ENCODE results near the gene TLCD4. TPM values are rescaled to one million over a fixed set of nuclear protein-coding genes. Genes with fewer than 3 reads are reported as not detected.

TLCD4 gene
- total and polyA plus RNA-seq, 2 of the 13 experiments (the other 11 are each of a cell fraction or from before 2014, with no cell fraction given): 4.7 to 14.5 TPM

DNA sequence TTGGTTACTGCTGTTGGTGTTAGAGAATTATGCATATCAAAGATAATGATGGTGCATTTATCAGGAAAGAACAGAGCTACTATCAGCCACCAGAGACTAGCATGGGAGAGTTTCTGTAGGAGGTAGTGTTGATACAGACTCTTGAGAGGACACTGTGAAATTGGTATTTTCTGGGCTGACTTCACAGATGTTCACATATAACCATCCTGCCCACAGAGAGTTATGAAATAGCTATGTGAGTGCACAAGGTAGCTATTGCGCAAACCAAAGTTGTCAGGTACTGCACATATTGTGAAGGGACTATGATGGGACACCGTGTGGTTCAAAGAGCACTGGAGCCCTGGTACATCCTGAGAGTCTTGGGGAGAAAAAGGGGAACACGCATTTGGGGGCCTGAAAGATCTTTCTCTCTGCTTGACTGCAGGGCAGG, 1.4 kb upstream of the TLCD4 start (continued):
- TF ChIP-seq ZNF550 (CRISPR knock-in tag; IDR thresholded peaks at IDR 0.05; ENCODE audit: borderline replicate concordance): no peak
- no peak for TF ChIP-seq ZNF703 (CRISPR knock-in tag; IDR thresholded peaks at IDR 0.05; ENCODE audit: borderline replicate concordance)
- TF ChIP-seq ZNF124 (CRISPR knock-in tag; IDR thresholded peaks at IDR 0.05): 0 out of 2 replicates have a peak, but pooled peaks have one; percentile 33
- no peak for TF ChIP-seq ZNF468 (CRISPR knock-in tag; IDR thresholded peaks at IDR 0.05)
- TF ChIP-seq ZNF792 (CRISPR knock-in tag; IDR thresholded peaks at IDR 0.05): no peak
- TF ChIP-seq, protein P1, sequence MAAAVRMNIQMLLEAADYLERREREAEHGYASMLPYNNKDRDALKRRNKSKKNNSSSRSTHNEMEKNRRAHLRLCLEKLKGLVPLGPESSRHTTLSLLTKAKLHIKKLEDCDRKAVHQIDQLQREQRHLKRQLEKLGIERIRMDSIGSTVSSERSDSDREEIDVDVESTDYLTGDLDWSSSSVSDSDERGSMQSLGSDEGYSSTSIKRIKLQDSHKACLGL (CRISPR knock-in tag; IDR thresholded peaks at IDR 0.05): no peak
- TF ChIP-seq LCORL (IDR thresholded peaks at IDR 0.05): no peak
- TF ChIP-seq LCORL (CRISPR knock-in tag; IDR thresholded peaks at IDR 0.05): peak; percentile 79
- TF ChIP-seq, protein P2, sequence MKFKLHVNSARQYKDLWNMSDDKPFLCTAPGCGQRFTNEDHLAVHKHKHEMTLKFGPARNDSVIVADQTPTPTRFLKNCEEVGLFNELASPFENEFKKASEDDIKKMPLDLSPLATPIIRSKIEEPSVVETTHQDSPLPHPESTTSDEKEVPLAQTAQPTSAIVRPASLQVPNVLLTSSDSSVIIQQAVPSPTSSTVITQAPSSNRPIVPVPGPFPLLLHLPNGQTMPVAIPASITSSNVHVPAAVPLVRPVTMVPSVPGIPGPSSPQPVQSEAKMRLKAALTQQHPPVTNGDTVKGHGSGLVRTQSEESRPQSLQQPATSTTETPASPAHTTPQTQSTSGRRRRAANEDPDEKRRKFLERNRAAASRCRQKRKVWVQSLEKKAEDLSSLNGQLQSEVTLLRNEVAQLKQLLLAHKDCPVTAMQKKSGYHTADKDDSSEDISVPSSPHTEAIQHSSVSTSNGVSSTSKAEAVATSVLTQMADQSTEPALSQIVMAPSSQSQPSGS (CRISPR knock-in tag; IDR thresholded peaks at IDR 0.05): peak; percentile 60; the same call in 1 of the 2 replicates
- TF ChIP-seq U2AF2 (IDR thresholded peaks at IDR 0.05; ENCODE audit: low read depth, low read length): no peak
- TF ChIP-seq, protein P3, sequence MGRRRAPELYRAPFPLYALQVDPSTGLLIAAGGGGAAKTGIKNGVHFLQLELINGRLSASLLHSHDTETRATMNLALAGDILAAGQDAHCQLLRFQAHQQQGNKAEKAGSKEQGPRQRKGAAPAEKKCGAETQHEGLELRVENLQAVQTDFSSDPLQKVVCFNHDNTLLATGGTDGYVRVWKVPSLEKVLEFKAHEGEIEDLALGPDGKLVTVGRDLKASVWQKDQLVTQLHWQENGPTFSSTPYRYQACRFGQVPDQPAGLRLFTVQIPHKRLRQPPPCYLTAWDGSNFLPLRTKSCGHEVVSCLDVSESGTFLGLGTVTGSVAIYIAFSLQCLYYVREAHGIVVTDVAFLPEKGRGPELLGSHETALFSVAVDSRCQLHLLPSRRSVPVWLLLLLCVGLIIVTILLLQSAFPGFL (CRISPR knock-in tag; IDR thresholded peaks at IDR 0.05): no peak
- TF ChIP-seq, protein P4, sequence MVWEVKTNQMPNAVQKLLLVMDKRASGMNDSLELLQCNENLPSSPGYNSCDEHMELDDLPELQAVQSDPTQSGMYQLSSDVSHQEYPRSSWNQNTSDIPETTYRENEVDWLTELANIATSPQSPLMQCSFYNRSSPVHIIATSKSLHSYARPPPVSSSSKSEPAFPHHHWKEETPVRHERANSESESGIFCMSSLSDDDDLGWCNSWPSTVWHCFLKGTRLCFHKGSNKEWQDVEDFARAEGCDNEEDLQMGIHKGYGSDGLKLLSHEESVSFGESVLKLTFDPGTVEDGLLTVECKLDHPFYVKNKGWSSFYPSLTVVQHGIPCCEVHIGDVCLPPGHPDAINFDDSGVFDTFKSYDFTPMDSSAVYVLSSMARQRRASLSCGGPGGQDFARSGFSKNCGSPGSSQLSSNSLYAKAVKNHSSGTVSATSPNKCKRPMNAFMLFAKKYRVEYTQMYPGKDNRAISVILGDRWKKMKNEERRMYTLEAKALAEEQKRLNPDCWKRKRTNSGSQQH (CRISPR knock-in tag; IDR thresholded peaks at IDR 0.05; ENCODE audit: low read depth): peak; percentile 68; the same call in 1 of the 2 replicates
- TF ChIP-seq, protein P5, sequence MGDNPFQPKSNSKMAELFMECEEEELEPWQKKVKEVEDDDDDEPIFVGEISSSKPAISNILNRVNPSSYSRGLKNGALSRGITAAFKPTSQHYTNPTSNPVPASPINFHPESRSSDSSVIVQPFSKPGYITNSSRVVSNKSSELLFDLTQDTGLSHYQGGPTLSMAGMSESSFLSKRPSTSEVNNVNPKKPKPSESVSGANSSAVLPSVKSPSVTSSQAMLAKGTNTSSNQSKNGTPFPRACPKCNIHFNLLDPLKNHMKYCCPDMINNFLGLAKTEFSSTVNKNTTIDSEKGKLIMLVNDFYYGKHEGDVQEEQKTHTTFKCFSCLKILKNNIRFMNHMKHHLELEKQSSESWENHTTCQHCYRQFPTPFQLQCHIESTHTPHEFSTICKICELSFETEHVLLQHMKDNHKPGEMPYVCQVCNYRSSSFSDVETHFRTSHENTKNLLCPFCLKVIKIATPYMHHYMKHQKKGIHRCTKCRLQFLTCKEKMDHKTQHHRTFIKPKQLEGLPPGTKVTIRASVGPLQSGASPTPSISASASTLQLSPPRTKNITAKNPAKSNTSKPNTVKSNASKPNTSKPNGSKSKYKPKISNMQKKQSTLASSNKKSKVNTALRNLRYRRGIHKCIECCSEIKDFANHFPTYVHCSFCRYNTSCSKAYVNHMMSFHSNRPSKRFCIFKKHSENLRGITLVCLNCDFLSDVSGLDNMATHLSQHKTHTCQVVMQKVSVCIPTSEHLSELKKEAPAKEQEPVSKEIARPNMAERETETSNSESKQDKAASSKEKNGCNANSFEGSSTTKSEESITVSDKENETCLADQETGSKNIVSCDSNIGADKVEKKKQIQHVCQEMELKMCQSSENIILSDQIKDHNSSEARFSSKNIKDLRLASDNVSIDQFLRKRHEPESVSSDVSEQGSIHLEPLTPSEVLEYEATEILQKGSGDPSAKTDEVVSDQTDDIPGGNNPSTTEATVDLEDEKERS (CRISPR knock-in tag; IDR thresholded peaks at IDR 0.05): peak; percentile 76; the same call in 1 of the 2 replicates
- no peak for TF ChIP-seq HCFC1 (IDR thresholded peaks at IDR 0.05; ENCODE audit: low read depth, low read length)
- TF ChIP-seq ZNF652 (CRISPR knock-in tag; IDR thresholded peaks at IDR 0.05; ENCODE audit: borderline replicate concordance, low read depth): no peak
- TF ChIP-seq, protein P6, sequence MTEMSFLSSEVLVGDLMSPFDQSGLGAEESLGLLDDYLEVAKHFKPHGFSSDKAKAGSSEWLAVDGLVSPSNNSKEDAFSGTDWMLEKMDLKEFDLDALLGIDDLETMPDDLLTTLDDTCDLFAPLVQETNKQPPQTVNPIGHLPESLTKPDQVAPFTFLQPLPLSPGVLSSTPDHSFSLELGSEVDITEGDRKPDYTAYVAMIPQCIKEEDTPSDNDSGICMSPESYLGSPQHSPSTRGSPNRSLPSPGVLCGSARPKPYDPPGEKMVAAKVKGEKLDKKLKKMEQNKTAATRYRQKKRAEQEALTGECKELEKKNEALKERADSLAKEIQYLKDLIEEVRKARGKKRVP (CRISPR knock-in tag; IDR thresholded peaks at IDR 0.05): peak in 1 of 2 experiments; percentile 61; a peak in 2 of 4 replicates
- peak; percentile 71; the same call in 1 of the 2 replicates for TF ChIP-seq MIER3 (CRISPR knock-in tag; IDR thresholded peaks at IDR 0.05; ENCODE audit: borderline replicate concordance)
- TF ChIP-seq KDM1A (CRISPR knock-in tag; IDR thresholded peaks at IDR 0.05): peak; percentile 83
- 0 out of 2 replicates have a peak, but pooled peaks have one; percentile 38 for TF ChIP-seq ZNF121 (CRISPR knock-in tag; IDR thresholded peaks at IDR 0.05)
- TF ChIP-seq TAF15 (IDR thresholded peaks at IDR 0.05; ENCODE audit: low read depth, low read length, poor library complexity, severe bottlenecking): no peak
- TF ChIP-seq ZNF101 (CRISPR knock-in tag; IDR thresholded peaks at IDR 0.05; ENCODE audit: borderline replicate concordance, low read depth): no peak
